ENCODE data around the gene ZSCAN5B. TPM values are rescaled to one million over a fixed set of nuclear protein-coding genes. Genes with fewer than 3 reads are reported as not detected.
"Not testable (repeated sequence)": the region's sequence is repeated elsewhere in the genome, so short reads cannot be mapped to it uniquely, and the experiment has no call there.

ZSCAN5B gene, protein sequence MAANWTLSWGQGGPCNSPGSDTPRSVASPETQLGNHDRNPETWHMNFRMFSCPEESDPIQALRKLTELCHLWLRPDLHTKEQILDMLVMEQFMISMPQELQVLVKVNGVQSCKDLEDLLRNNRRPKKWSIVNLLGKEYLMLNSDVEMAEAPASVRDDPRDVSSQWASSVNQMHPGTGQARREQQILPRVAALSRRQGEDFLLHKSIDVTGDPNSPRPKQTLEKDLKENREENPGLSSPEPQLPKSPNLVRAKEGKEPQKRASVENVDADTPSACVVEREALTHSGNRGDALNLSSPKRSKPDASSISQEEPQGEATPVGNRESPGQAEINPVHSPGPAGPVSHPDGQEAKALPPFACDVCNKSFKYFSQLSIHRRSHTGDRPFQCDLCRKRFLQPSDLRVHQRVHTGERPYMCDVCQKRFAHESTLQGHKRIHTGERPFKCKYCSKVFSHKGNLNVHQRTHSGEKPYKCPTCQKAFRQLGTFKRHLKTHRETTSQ
- 0.17 TPM in 1 of 2 replicates, not detected in the other for polyA plus RNA-seq (2011; rRNA removed)
- not detected in 2 replicates for polyA minus RNA-seq (2011; rRNA and poly(A)+ RNA removed)

DNA sequence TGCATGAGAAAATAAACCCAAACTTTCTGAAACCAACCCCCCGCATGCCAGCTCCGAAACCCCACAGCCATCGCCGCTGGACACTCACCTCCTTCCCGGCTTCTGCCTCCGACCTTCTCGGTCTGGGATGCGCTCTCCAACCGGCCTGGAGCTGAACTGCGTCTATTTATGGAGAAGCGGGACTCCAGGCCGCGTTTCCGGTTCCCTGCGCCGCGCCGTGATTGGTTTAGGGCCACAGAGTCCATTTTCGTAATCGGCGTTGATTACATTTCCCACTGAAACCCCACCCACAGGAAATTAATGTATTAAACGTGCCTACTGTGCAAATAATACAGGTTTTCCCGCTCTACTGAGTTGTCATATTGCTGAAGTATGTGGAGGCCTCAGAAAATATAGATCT lies at the start of gene ZSCAN5B:
ZSCAN5B (minus strand) TSS at position 138 of the 400 bp plus-strand sequence. CDS start 4,731 bp downstream, outside the sequence.
- POLR2A ChIA-PET; H3K36me3 ChIP-seq (ENCODE audit: control insufficient read depth, insufficient read depth, low read length); H3K27me3 ChIP-seq (ENCODE audit: control insufficient read depth, insufficient read depth, low read length); H3K4me3 ChIP-seq (ENCODE audit: low read depth, low read length); DNase-seq (ENCODE audit: low read depth); CTCF ChIA-PET: not testable (repeated sequence)

DNA sequence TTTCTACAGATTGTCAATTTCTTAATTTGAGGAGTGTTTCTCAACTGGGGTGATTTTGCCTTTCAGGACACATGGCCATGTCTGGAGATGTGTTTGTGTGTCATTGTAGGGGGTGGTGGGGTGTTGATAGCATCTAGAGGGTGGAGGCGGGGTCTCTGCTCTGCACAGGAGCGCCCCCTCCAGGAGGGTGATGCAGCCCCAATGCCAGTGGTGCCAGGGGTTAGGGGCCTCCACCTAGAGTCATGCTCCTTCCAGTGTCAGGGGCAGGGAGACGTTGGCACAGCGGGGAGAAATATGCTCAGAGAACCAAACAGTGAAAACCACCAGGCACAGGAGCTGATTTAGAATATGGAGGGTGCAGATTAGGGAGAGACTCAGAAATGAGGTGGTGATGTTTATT lies 48.2 kb upstream of the ZSCAN5B start:
- DNase-seq (ENCODE audit: low read depth); CTCF ChIA-PET: not testable (repeated sequence)

DNA sequence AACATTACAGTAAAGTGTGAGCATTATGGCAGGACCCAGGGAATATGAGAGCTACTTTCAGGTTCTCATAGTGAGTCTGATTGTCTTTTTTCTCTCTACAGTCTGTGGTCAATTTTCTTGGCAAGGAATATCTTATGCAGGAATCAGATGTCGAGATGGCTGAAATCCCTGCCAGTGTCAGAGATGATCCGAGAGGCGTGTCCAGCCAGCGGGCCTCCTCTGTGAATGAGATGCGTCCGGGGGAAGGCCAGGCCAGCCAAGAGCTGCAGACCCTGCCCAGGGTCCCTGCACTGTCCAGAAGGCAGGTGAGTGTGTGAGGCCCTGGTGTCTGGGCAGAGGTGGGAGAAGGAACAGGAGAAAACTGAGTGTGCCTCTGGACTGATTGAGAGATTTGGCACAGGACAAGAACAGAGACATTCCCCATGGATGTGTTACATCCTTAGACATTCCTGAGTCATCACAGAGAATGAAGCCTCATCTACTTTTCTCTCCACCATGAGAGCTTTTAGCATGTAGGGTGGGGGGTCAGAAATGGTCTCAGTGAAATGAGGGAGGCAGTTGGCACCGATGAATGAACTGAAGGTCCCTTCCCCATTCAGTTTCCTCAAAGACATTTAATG lies 47.6 kb upstream of the ZSCAN5B start:
- CTCF ChIA-PET = interaction anchor here (0.8 kb wide), 1 partner anchor 8 kb away, joined by 3 read pairs; no protein-coding TSS in a partner anchor

More for the DNA sequence above, 48.2 kb upstream of the ZSCAN5B start:
- POLR2A ChIA-PET; H3K4me3 ChIP-seq (ENCODE audit: low read depth, low read length); H3K27me3 ChIP-seq (ENCODE audit: control insufficient read depth, insufficient read depth, low read length); H3K36me3 ChIP-seq (ENCODE audit: control insufficient read depth, insufficient read depth, low read length): not testable (repeated sequence)

DNA sequence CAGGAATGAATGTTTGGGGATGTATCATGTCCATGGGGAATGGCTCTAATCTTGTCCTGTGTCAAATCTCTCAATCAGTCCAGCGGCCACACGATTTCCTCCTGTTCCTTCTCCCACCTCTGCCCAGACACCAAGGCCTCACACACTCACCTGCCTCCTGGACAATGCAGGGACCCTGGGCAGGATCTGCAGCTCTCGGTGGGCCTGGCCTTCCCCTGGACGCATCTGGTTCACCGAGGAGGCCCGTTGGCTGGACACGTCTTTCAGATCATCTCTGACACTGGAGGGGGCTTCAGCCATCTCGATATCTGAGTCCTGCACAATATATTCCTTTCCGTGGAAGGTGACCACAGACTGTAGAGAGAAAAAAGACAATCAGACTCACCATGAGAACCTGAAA lies 25.9 kb upstream of the ZSCAN5B start:
- H3K36me3 ChIP-seq (ENCODE audit: control insufficient read depth, insufficient read depth, low read length) = no peaks in the 10 kb centered on the region
- POLR2A ChIA-PET = no interaction called here
- TF ChIP-seq, protein P1, sequence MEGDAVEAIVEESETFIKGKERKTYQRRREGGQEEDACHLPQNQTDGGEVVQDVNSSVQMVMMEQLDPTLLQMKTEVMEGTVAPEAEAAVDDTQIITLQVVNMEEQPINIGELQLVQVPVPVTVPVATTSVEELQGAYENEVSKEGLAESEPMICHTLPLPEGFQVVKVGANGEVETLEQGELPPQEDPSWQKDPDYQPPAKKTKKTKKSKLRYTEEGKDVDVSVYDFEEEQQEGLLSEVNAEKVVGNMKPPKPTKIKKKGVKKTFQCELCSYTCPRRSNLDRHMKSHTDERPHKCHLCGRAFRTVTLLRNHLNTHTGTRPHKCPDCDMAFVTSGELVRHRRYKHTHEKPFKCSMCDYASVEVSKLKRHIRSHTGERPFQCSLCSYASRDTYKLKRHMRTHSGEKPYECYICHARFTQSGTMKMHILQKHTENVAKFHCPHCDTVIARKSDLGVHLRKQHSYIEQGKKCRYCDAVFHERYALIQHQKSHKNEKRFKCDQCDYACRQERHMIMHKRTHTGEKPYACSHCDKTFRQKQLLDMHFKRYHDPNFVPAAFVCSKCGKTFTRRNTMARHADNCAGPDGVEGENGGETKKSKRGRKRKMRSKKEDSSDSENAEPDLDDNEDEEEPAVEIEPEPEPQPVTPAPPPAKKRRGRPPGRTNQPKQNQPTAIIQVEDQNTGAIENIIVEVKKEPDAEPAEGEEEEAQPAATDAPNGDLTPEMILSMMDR (IDR thresholded peaks at IDR 0.05; ENCODE audit: insufficient read depth, low read depth, low read length) = no peak
- no peak overlapping the region for H3K4me3 ChIP-seq (ENCODE audit: low read depth, low read length)
- no peaks in the 10 kb centered on the region for H3K27me3 ChIP-seq (ENCODE audit: control insufficient read depth, insufficient read depth, low read length)
- CTCF ChIA-PET = no interaction called here
- no peak for DNase-seq (ENCODE audit: low read depth)

More for the DNA sequence above, 47.6 kb upstream of the ZSCAN5B start:
- POLR2A ChIA-PET = no interaction called here
- TF ChIP-seq, protein P1 (IDR thresholded peaks at IDR 0.05; ENCODE audit: insufficient read depth, low read depth, low read length) = no peak
- no peak overlapping the region for H3K4me3 ChIP-seq (ENCODE audit: low read depth, low read length)
- H3K36me3 ChIP-seq (ENCODE audit: control insufficient read depth, insufficient read depth, low read length) = no peaks in the 10 kb centered on the region
- no peaks in the 10 kb centered on the region for H3K27me3 ChIP-seq (ENCODE audit: control insufficient read depth, insufficient read depth, low read length)
- DNase-seq (ENCODE audit: low read depth) = no peak

DNA sequence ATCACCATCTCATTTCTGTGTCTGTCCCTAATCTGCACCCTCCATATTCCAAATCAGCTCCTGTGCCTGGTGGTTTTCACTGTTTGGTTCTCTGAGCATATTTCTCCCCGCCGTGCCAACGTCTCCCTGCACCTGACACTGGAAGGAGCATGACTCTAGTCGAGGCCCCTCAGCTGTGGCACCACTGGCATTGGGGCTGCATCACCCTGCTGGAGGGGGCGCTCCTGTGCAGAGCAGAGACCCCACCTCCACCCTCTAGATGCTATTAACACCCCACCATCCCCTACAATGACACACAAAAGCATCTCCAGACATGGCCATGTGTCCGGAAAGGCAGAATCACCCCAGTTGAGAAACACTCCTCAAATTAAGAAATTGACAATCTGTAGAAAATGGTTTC lies 25.3 kb upstream of the ZSCAN5B start:
- Histone ChIP-seq H3K4me3 (ENCODE audit: low read depth, low read length) (no peak overlapping the region), H3K36me3 (ENCODE audit: control insufficient read depth, insufficient read depth, low read length) (no peaks in the 10 kb centered on the region), H3K27me3 (ENCODE audit: control insufficient read depth, insufficient read depth, low read length) (no peaks in the 10 kb centered on the region)
- DNase-seq (ENCODE audit: low read depth) = no peak
- ChIA-PET POLR2A (no interaction called here), CTCF (interaction anchor here (1.5 kb wide), 1 partner anchor 30 kb away, joined by 3 read pairs; no protein-coding TSS in a partner anchor)
- TF ChIP-seq, protein P1 (IDR thresholded peaks at IDR 0.05; ENCODE audit: insufficient read depth, low read depth, low read length) = no peak

DNA sequence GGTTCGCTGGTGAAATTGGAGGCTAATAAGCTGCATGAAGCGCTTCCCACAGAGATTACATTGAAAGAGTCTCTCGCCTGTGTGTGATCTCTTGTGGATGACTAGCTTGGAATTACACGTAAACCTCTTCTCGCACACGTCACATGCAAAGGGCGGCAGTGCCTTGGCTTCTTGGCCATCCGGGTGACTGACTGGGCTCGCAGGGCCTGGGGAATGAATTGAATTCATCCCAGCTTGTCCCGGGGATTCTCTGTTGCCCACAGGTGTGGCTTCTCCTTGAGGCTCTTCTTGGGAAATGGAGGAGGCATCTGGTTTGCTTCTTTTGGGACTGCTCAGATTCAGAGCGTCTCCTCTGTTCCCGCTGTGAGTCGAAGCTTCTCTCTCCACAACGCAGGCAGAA lies 24.3 kb upstream of the ZSCAN5B start:
- DNase-seq (ENCODE audit: low read depth) = no peak
- Histone ChIP-seq H3K36me3 (ENCODE audit: control insufficient read depth, insufficient read depth, low read length) (no peaks in the 10 kb centered on the region), H3K27me3 (ENCODE audit: control insufficient read depth, insufficient read depth, low read length) (no peaks in the 10 kb centered on the region), H3K4me3 (ENCODE audit: low read depth, low read length) (no peak overlapping the region)
- POLR2A ChIA-PET = no interaction called here
- TF ChIP-seq, protein P1 (IDR thresholded peaks at IDR 0.05; ENCODE audit: insufficient read depth, low read depth, low read length) = no peak
- CTCF ChIA-PET = interaction anchor here (0.9 to 1.5 kb wide), 2 partner anchors 31 to 155 kb away, joined by 3 read pairs; no protein-coding TSS in a partner anchor

DNA sequence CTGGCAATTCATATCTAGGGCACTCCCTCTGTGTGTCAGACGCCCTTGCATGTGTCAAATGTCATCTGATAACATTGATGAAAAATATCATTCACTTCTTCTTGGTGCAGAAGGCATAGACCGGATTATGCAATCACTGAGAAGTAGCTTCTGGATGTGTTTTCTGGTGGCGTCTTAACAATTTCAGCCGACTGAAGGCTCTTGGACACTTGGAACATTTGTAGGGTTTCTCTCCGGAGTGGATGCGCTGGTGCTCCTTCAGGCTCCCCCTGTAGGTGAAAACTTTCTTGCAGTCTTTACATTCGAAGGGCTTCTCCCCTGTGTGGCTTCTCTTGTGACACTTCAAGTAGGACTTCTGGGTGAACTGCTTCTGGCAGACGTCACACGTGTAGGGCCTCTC lies 23.9 kb upstream of the ZSCAN5B start:
- H3K36me3 ChIP-seq (ENCODE audit: control insufficient read depth, insufficient read depth, low read length); DNase-seq (ENCODE audit: low read depth); H3K4me3 ChIP-seq (ENCODE audit: low read depth, low read length); H3K27me3 ChIP-seq (ENCODE audit: control insufficient read depth, insufficient read depth, low read length); POLR2A ChIA-PET: not testable (repeated sequence)
- CTCF ChIA-PET = interaction anchor here (0.9 to 1.5 kb wide), 2 partner anchors 31 to 155 kb away, joined by 3 read pairs; no protein-coding TSS in a partner anchor

Measured in BJ (cell line).